ENCODE measurements around the gene KCNQ1. TPM values are rescaled to one million over a fixed set of nuclear protein-coding genes. Genes with fewer than 3 reads are reported as not detected.

Gene KCNQ1
- total and polyA plus RNA-seq, 2 of the 13 experiments (the other 11 are each of a cell fraction or from before 2014, with no cell fraction given), result 0.02 to 0.08 TPM

- TF ChIP-seq, protein P1, sequence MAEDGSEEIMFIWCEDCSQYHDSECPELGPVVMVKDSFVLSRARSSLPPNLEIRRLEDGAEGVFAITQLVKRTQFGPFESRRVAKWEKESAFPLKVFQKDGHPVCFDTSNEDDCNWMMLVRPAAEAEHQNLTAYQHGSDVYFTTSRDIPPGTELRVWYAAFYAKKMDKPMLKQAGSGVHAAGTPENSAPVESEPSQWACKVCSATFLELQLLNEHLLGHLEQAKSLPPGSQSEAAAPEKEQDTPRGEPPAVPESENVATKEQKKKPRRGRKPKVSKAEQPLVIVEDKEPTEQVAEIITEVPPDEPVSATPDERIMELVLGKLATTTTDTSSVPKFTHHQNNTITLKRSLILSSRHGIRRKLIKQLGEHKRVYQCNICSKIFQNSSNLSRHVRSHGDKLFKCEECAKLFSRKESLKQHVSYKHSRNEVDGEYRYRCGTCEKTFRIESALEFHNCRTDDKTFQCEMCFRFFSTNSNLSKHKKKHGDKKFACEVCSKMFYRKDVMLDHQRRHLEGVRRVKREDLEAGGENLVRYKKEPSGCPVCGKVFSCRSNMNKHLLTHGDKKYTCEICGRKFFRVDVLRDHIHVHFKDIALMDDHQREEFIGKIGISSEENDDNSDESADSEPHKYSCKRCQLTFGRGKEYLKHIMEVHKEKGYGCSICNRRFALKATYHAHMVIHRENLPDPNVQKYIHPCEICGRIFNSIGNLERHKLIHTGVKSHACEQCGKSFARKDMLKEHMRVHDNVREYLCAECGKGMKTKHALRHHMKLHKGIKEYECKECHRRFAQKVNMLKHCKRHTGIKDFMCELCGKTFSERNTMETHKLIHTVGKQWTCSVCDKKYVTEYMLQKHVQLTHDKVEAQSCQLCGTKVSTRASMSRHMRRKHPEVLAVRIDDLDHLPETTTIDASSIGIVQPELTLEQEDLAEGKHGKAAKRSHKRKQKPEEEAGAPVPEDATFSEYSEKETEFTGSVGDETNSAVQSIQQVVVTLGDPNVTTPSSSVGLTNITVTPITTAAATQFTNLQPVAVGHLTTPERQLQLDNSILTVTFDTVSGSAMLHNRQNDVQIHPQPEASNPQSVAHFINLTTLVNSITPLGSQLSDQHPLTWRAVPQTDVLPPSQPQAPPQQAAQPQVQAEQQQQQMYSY (CRISPR knock-in tag; IDR thresholded peaks at IDR 0.05), result peak; percentile 17; the same call in 1 of the 2 replicates
- TF ChIP-seq, protein P2, sequence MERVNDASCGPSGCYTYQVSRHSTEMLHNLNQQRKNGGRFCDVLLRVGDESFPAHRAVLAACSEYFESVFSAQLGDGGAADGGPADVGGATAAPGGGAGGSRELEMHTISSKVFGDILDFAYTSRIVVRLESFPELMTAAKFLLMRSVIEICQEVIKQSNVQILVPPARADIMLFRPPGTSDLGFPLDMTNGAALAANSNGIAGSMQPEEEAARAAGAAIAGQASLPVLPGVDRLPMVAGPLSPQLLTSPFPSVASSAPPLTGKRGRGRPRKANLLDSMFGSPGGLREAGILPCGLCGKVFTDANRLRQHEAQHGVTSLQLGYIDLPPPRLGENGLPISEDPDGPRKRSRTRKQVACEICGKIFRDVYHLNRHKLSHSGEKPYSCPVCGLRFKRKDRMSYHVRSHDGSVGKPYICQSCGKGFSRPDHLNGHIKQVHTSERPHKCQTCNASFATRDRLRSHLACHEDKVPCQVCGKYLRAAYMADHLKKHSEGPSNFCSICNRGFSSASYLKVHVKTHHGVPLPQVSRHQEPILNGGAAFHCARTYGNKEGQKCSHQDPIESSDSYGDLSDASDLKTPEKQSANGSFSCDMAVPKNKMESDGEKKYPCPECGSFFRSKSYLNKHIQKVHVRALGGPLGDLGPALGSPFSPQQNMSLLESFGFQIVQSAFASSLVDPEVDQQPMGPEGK (CRISPR knock-in tag; IDR thresholded peaks at IDR 0.05), result peak; percentile 78
- TF ChIP-seq NFE2 (CRISPR knock-in tag; IDR thresholded peaks at IDR 0.05) (no peak), TGIF2 (CRISPR knock-in tag; IDR thresholded peaks at IDR 0.05) (no peak), MXI1 (IDR thresholded peaks at IDR 0.05; ENCODE audit: borderline replicate concordance, low read depth, low read length) (no peak), ZNF407 (CRISPR knock-in tag; IDR thresholded peaks at IDR 0.05; ENCODE audit: not compliant biosample characterization) (peak; percentile 51), ATF2 (CRISPR knock-in tag; IDR thresholded peaks at IDR 0.05) (no peak), ZNF879 (CRISPR knock-in tag; IDR thresholded peaks at IDR 0.05) (no peak)
These were observed 117.1 kb downstream of the KCNQ1 start (continued) for GRCh38 chr11:2561696-2562581.

Data from HepG2 (cell line).